DOHH2 (cell line): Measurements from ENCODE around the gene SPSB4.

Source experiments
- H3F3A ChIP-seq: fragments of 200-600 bp; sonication (generic), shearing (Covaris generic); 2 replicates; pipeline ENCODE4 v1.6.0; 2016; ENCODE audit warnings: antibody characterized with exemption, mild to moderate bottlenecking; ENCODE audit not compliant: control insufficient read depth, insufficient read depth
- H3K27ac ChIP-seq: fragments of 200-600 bp; sonication (generic); 2 replicates; pipeline ENCODE4 v1.5.1; 2014; ENCODE audit warnings: low read depth, mild to moderate bottlenecking, low read length, moderate library complexity
- H3K27me3 ChIP-seq: fragments of 200-600 bp; sonication (generic); 2 replicates; pipeline ENCODE4 v1.6.1; 2014; ENCODE audit warnings: mild to moderate bottlenecking, low read length, mixed read lengths; ENCODE audit not compliant: control insufficient read depth
- H3K36me3 ChIP-seq: fragments of 200-600 bp; sonication (generic); 2 replicates; pipeline ENCODE4 v1.6.1; 2014; ENCODE audit warnings: mild to moderate bottlenecking, low read length, moderate library complexity, mixed read lengths; ENCODE audit not compliant: control insufficient read depth
- H3K4me1 ChIP-seq: fragments of 200-600 bp; sonication (generic); 2 replicates; pipeline ENCODE4 v1.6.1; 2014; ENCODE audit warnings: mild to moderate bottlenecking, low read length, mixed read lengths; ENCODE audit not compliant: control insufficient read depth
- H3K4me2 ChIP-seq: fragments of 200-600 bp; sonication (generic); 2 replicates; pipeline ENCODE4 v1.6.0; 2014; ENCODE audit warnings: mild to moderate bottlenecking, low read length, moderate library complexity
- H3K4me3 ChIP-seq: fragments of 200-600 bp; sonication (generic); 2 replicates; pipeline ENCODE4 v1.5.1; 2014; ENCODE audit warnings: mild to moderate bottlenecking, low read length, mixed read lengths
- H3K79me2 ChIP-seq: fragments of 200-600 bp; sonication (generic); 2 replicates; pipeline ENCODE4 v1.6.1; 2014; ENCODE audit warnings: mild to moderate bottlenecking, low read length, mixed read lengths; ENCODE audit not compliant: control insufficient read depth
- H3K9me2 ChIP-seq: fragments of 200-600 bp; sonication (generic); replicated peaks from 2 replicates; pipeline ENCODE4 v1.6.1; 2014; ENCODE audit warnings: mild to moderate bottlenecking, low read length, mixed read lengths; ENCODE audit not compliant: control insufficient read depth
- H3K9me3 ChIP-seq: fragments of 200-600 bp; sonication (generic); 2 replicates; pipeline ENCODE4 v1.6.1; 2014; ENCODE audit warnings: antibody characterized with exemption, low read length, mixed read lengths; ENCODE audit not compliant: control insufficient read depth, insufficient read depth
- H4K20me1 ChIP-seq: fragments of 200-600 bp; sonication (generic); 2 replicates; pipeline ENCODE4 v1.6.0; 2014; ENCODE audit warnings: low read depth, mild to moderate bottlenecking, antibody characterized with exemption, low read length, moderate library complexity; ENCODE audit not compliant: control insufficient read depth, insufficient read depth
- CTCF ChIP-seq: fragments of 200-600 bp; sonication (generic); IDR thresholded peaks from one replicate; pipeline ENCODE4 v1.5.1; 2014; ENCODE audit warnings: antibody characterized with exemption, mild to moderate bottlenecking, low read depth, low read length; ENCODE audit not compliant: poor library complexity, severe bottlenecking
- EZH2phosphoT487 ChIP-seq: fragments of 200-600 bp; sonication (generic); IDR thresholded peaks from 2 replicates; pipeline ENCODE4 v1.6.1; 2017; ENCODE audit warnings: borderline replicate concordance, mild to moderate bottlenecking, antibody characterized with exemption, low read length, moderate library complexity, mixed read lengths

The SPSB4 gene

GRCh38 chr3:141070727-141071357, 19.7 kb downstream of the SPSB4 start:
- Histone ChIP-seq H3K4me2 (no peak overlapping the region), H3K9me3 (no peaks in the 10 kb centered on the region), H3K27ac (no peak overlapping the region), H3K27me3 (no peaks in the 10 kb centered on the region), H3K4me1 (no peaks in the 10 kb centered on the region), H3K4me3 (no peak overlapping the region), H3K79me2 (no peaks in the 10 kb centered on the region), H3K36me3 (no peaks in the 10 kb centered on the region), H3K9me2 (no peaks in the 10 kb centered on the region), H4K20me1 (no peaks in the 10 kb centered on the region), H3F3A (no peaks in the 10 kb centered on the region)
- no peak for TF ChIP-seq CTCF

- Histone ChIP-seq H3K27ac (no peak overlapping the region), H3K9me3 (no peaks in the 10 kb centered on the region), H3K9me2 (no peaks in the 10 kb centered on the region), H3F3A (no peaks in the 10 kb centered on the region), H4K20me1 (no peaks in the 10 kb centered on the region), H3K4me3 (no peak overlapping the region), H3K79me2 (no peaks in the 10 kb centered on the region), H3K4me1 (no peaks in the 10 kb centered on the region), H3K4me2 (no peak overlapping the region), H3K36me3 (no peaks in the 10 kb centered on the region), H3K27me3 (peaks cover 6% of the 10 kb centered on the region)
- TF ChIP-seq CTCF (no peak), EZH2phosphoT487 (no peak)
These were observed 20.6 kb downstream of the SPSB4 start for GRCh38 chr3:141071681-141072260.

DNA sequence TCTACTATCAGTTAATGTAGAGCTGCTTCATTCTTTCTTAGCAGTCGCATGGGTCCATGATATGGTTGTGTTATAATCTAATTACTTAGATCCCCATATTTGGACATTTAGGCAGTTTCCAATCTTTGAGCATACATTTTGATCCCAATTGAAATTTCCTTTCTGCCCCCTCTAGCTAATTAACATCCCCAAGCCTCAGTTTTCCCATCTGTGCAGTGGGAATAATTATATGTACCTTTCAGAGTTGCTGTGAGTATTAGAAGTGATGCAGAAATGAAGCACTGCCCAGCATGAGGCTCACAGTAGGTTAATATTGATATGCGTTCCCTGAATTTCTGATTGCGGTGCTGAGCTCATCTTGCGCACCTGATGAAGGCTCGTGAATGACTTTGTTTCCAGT, 21.8 kb downstream of the SPSB4 start:
- no peak overlapping the region for H3K27ac ChIP-seq
- H3K4me1 ChIP-seq: no peaks in the 10 kb centered on the region
- H3K4me3 ChIP-seq: no peak overlapping the region
- H3K4me2 ChIP-seq: no peak overlapping the region
- H4K20me1 ChIP-seq: no peaks in the 10 kb centered on the region
- no peak for TF ChIP-seq EZH2phosphoT487
- no peaks in the 10 kb centered on the region for H3F3A ChIP-seq
- no peaks in the 10 kb centered on the region for H3K79me2 ChIP-seq
- H3K27me3 ChIP-seq: peaks cover 17% of the 10 kb centered on the region
- no peaks in the 10 kb centered on the region for H3K36me3 ChIP-seq
- H3K9me2 ChIP-seq: no peaks in the 10 kb centered on the region
- H3K9me3 ChIP-seq: no peaks in the 10 kb centered on the region

- H4K20me1 ChIP-seq: no peaks in the 10 kb centered on the region
- no peak overlapping the region for H3K4me2 ChIP-seq
- H3K79me2 ChIP-seq: no peaks in the 10 kb centered on the region
- H3K27ac ChIP-seq: no peak overlapping the region
- no peaks in the 10 kb centered on the region for H3K36me3 ChIP-seq
- H3F3A ChIP-seq: no peaks in the 10 kb centered on the region
- no peaks in the 10 kb centered on the region for H3K9me3 ChIP-seq
- TF ChIP-seq EZH2phosphoT487: no peak
- H3K4me1 ChIP-seq: no peaks in the 10 kb centered on the region
- no peaks in the 10 kb centered on the region for H3K9me2 ChIP-seq
- peaks cover 18% of the 10 kb centered on the region for H3K27me3 ChIP-seq
- no peak overlapping the region for H3K4me3 ChIP-seq
These were observed 22.4 kb downstream of the SPSB4 start for GRCh38 chr3:141073580-141073979.
